C4-2B (cell line): ENCODE measurements around the gene ARRDC1.

Experiments used
- H3K27ac ChIP-seq: fragments of 450-650 bp; 2 replicates; pipeline ENCODE4 v1.5.1; 2017
- CTCF ChIP-seq: fragments of 450-650 bp; conservative IDR thresholded peaks from 2 replicates; pipeline ENCODE4 v1.5.1; 2017; ENCODE audit warnings: mild to moderate bottlenecking
- ZFX ChIP-seq: fragments of 450-650 bp; IDR thresholded peaks from 2 replicates; pipeline ENCODE4 v1.6.1; 2017

The ARRDC1 gene

GRCh38 chr9:137647096-137647714, 41.7 kb downstream of the ARRDC1 start:
- H3K27ac ChIP-seq = no peak overlapping the region
- TF ChIP-seq ZFX (no peak), CTCF (no peak)

GRCh38 chr9:137648396-137648795, 42.9 kb downstream of the ARRDC1 start:
- no peak for TF ChIP-seq ZFX
- no peak for TF ChIP-seq CTCF
- no peak overlapping the region for H3K27ac ChIP-seq

- H3K27ac ChIP-seq = no peak overlapping the region
- no peak for TF ChIP-seq CTCF
- TF ChIP-seq ZFX = no peak
These were observed 44.1 kb downstream of the ARRDC1 start for GRCh38 chr9:137649553-137649952.

GRCh38 chr9:137650259-137650658, 44.8 kb downstream of the ARRDC1 start:
- no peak for TF ChIP-seq CTCF
- no peak for TF ChIP-seq ZFX
- H3K27ac ChIP-seq = no peak overlapping the region

DNA sequence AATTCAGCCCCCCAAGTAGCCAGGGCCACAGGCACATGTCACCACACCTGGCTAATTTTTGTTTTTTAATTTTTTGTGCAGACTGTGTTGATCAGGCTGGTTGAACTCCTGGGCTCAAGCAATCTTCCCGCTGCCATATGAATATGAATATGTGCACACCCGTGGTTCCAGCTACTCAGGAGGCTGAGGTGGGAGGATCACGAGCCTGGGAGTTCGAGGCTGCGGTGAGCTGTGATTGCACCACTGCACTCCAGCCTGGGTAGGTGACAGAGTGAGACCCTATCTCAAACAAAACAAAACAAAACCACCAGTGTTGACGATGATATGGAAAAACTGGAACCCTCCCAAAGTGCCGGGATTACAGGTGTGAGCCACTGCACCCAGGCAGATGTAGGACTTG, 45.3 kb downstream of the ARRDC1 start:
- no peak overlapping the region for H3K27ac ChIP-seq
- TF ChIP-seq ZFX (no peak), CTCF (no peak)

DNA sequence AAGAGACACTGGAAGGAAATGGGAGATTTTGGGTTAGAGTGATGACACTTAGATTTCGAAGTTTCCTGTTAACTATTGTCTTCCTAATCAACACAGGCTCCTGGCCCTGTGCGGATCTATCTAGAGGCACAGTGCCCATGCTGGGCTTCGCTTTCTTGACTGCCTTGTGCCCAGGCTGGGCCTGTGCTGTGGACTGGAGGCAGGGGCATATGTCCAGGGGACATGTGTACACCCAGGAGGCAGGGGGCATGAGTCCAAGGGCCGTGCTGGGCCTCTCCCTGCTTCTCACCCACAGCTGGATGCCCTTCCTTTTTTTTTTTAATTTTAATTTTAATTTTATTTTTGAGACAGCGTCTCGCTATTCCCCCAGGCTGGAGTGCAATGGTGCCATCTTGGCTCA, 50.9 kb downstream of the ARRDC1 start:
- TF ChIP-seq ZFX (no peak), CTCF (no peak)
- no peak overlapping the region for H3K27ac ChIP-seq

GRCh38 chr9:137657606-137658005, 52.1 kb downstream of the ARRDC1 start:
- H3K27ac ChIP-seq = no peak overlapping the region
- TF ChIP-seq CTCF (no peak), ZFX (no peak)
